ENCODE results near the gene ENHO. TPM values are rescaled to one million over a fixed set of nuclear protein-coding genes. Genes with fewer than 3 reads are reported as not detected.
A peak's percentile ranks its signal among the peaks of the same experiment; 100 is the strongest.

Gene ENHO
- total and polyA plus RNA-seq, 2 experiments from 2014 or later: 13.8 to 19.7 TPM

- DNase-seq (ENCODE audit: low spot score): no peak
- Mint-ChIP-seq H3K27me3 (ENCODE audit: insufficient read depth, low read depth, poor library complexity) (peaks cover 19% of the 10 kb centered on the region), H3K4me1 (peaks cover 41% of the 10 kb centered on the region), H3K9me3 (no peaks in the 10 kb centered on the region), H3K27ac (no peak overlapping the region), H3K4me3 (peak overlapping the region; percentile 42), H3K36me3 (ENCODE audit: low read depth) (no peaks in the 10 kb centered on the region)
- ATAC-seq: peak; percentile 56
- Histone ChIP-seq H4K20me1 (replicated peaks; ENCODE audit: insufficient read depth) (no peaks in the 10 kb centered on the region; the same call in 1 of the 2 replicates), H3K27ac (ENCODE audit: low read depth) (no peak overlapping the region), H3K4me2 (peak overlapping the region; percentile 62; the same call in 1 of the 2 replicates), H3K4me3 (no peak overlapping the region), H3F3A (replicated peaks; ENCODE audit: low read depth) (no peaks in the 10 kb centered on the region), H3K9me2 (ENCODE audit: insufficient read depth) (no peaks in the 10 kb centered on the region), H3K79me2 (replicated peaks; ENCODE audit: insufficient read depth) (no peaks in the 10 kb centered on the region), H3K27me3 (ENCODE audit: insufficient read depth) (no peaks in the 10 kb centered on the region), H2AFZ (0 out of 2 replicates have a peak overlapping the region, but pooled peaks have one; percentile 23), H3K4me1 (ENCODE audit: insufficient read depth) (peaks cover 21% of the 10 kb centered on the region), H3K36me3 (ENCODE audit: insufficient read depth) (no peaks in the 10 kb centered on the region)
- TF ChIP-seq JUNB (IDR thresholded peaks at IDR 0.05; ENCODE audit: unreplicated experiment) (no peak), CTCF (conservative IDR thresholded peaks at IDR 0.05; ENCODE audit: low read depth in 2 of 2) (no peak), ZNF114 (CRISPR knock-in tag; IDR thresholded peaks at IDR 0.05) (no peak), CREB1 (CRISPR knock-in tag; IDR thresholded peaks at IDR 0.05; ENCODE audit: low read depth) (no peak), ZNF462 (CRISPR knock-in tag; IDR thresholded peaks at IDR 0.05) (no peak), POLR2AphosphoS5 (IDR thresholded peaks at IDR 0.05; ENCODE audit: low read depth) (no peak), ZNF331 (CRISPR knock-in tag; IDR thresholded peaks at IDR 0.05; ENCODE audit: low read depth) (no peak), EZH2 (IDR thresholded peaks at IDR 0.05; ENCODE audit: low read depth, unreplicated experiment) (no peak)
- TF ChIP-seq, protein P1, sequence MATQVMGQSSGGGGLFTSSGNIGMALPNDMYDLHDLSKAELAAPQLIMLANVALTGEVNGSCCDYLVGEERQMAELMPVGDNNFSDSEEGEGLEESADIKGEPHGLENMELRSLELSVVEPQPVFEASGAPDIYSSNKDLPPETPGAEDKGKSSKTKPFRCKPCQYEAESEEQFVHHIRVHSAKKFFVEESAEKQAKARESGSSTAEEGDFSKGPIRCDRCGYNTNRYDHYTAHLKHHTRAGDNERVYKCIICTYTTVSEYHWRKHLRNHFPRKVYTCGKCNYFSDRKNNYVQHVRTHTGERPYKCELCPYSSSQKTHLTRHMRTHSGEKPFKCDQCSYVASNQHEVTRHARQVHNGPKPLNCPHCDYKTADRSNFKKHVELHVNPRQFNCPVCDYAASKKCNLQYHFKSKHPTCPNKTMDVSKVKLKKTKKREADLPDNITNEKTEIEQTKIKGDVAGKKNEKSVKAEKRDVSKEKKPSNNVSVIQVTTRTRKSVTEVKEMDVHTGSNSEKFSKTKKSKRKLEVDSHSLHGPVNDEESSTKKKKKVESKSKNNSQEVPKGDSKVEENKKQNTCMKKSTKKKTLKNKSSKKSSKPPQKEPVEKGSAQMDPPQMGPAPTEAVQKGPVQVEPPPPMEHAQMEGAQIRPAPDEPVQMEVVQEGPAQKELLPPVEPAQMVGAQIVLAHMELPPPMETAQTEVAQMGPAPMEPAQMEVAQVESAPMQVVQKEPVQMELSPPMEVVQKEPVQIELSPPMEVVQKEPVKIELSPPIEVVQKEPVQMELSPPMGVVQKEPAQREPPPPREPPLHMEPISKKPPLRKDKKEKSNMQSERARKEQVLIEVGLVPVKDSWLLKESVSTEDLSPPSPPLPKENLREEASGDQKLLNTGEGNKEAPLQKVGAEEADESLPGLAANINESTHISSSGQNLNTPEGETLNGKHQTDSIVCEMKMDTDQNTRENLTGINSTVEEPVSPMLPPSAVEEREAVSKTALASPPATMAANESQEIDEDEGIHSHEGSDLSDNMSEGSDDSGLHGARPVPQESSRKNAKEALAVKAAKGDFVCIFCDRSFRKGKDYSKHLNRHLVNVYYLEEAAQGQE (IDR thresholded peaks at IDR 0.05; ENCODE audit: unreplicated experiment): no peak
Measured at GRCh38 chr9:34559624-34560455, 37.0 kb upstream of the ENHO start.

Measured in GM23338 (cell line).